HL-60 (cell line): ENCODE measurements around the gene EFNA3.
A peak's percentile ranks its signal among the peaks of the same experiment; 100 is the strongest.

Experiments used
- DNase-seq, 2 experiments: peaks; one replicate each; pipeline ENCODE4 v3.0.0-alpha.2; 2010 to 2020; ENCODE audit warnings: low read depth in 1 of 2, low spot score in 1 of 2
- H3K27ac ChIP-seq: fragments of 250-450 bp; sonication (Bioruptor Pico); replicated peaks from 2 replicates; pipeline ENCODE4 v1.5.1; 2020; ENCODE audit warnings: mild to moderate bottlenecking, moderate library complexity
- H3K27me3 ChIP-seq: fragments of 250-450 bp; sonication (Bioruptor Pico); 2 replicates; pipeline ENCODE4 v1.5.1; 2021; ENCODE audit warnings: mild to moderate bottlenecking, moderate library complexity; ENCODE audit not compliant: insufficient read depth, poor library complexity, severe bottlenecking
- H3K4me3 ChIP-seq: replicated peaks from 2 replicates; pipeline ENCODE4 v1.5.1; 2011; ENCODE audit warnings: mild to moderate bottlenecking, control low read depth, low read length; ENCODE audit not compliant: insufficient read depth
- CTCF ChIP-seq: IDR thresholded peaks from one replicate; pipeline ENCODE4 v1.5.1; 2011; ENCODE audit warnings: low read length, control low read depth, inconsistent platforms; ENCODE audit not compliant: insufficient read depth
- GABPA ChIP-seq: IDR thresholded peaks from 2 replicates; pipeline ENCODE4 v1.6.1; 2012; ENCODE audit warnings: low read depth
- POLR2AphosphoS5 ChIP-seq: IDR thresholded peaks from 2 replicates; pipeline ENCODE4 v1.6.1; 2012; ENCODE audit warnings: low read depth
- SPI1 ChIP-seq: IDR thresholded peaks from 2 replicates; pipeline ENCODE4 v1.6.1; 2012; ENCODE audit warnings: low read depth, mild to moderate bottlenecking, borderline replicate concordance
- long read RNA-seq: library from polyadenylated mRNA; unstranded; transcript quantifications from one replicate; pipeline ENCODE4 v2.0.0, GENCODE V29; 2020
- TF ChIP-seq, protein P1 (sequence below): IDR thresholded peaks from 2 replicates; pipeline ENCODE4 v1.6.1; 2012; ENCODE audit warnings: low read depth; ENCODE audit not compliant: insufficient replicate concordance

Gene EFNA3
- long read RNA-seq, transcript EFNA3-202 (3 exons, 763 nt): minor isoform, 10 of 25 reads
- long read RNA-seq, transcript EFNA3-203 (4 exons, 776 nt): major isoform, 11 of 25 reads
- long read RNA-seq, partial matches to known transcripts: 4 of 25 reads
- long read RNA-seq, other reads (novel, unspliced or antisense): 0 of 25 reads

DNA sequence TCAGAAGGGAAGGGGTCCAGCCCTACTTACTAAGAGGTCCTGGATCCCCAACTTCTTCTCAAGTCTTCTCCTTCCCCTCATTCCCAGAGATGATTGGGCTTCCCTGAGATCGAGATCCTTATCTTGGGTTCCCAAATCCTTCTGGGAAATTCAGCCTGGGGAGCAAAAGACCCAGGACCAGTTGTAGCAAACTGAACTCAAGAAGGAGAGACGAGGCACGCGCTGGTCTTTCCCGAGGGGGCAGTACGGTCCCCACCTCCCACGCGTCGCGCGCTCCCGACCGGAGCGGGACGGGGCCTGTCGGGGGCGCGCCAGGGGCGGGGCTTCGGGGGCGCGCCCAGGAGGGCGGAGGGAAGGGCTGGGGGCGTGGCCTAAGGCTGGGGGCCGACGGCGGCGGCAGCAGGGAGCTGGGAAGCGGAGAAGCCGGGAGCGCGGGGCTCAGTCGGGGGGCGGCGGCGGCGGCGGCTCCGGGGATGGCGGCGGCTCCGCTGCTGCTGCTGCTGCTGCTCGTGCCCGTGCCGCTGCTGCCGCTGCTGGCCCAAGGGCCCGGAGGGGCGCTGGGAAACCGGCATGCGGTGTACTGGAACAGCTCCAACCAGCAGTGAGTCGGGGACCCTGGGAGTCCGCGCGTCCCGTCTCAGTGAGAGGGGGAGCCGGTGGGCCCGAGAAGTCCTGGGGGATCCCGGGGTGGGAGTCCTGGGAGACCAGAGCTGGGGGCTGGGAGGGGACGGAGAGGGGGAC lies at the start of gene EFNA3:
Gene EFNA3, plus strand, starts transcription at position 369 of the 741 bp plus-strand sequence. Its CDS starts 105 bp downstream, at position 474.
- Histone ChIP-seq H3K4me3 (peak within 1 kb of the TSS; percentile 14; the same call in 1 of the 2 replicates), H3K27ac (no peak within 1 kb of the TSS), H3K27me3 (peaks cover 46% of the 10 kb centered on the region)
- no peak for TF ChIP-seq CTCF
- TF ChIP-seq, protein P1, sequence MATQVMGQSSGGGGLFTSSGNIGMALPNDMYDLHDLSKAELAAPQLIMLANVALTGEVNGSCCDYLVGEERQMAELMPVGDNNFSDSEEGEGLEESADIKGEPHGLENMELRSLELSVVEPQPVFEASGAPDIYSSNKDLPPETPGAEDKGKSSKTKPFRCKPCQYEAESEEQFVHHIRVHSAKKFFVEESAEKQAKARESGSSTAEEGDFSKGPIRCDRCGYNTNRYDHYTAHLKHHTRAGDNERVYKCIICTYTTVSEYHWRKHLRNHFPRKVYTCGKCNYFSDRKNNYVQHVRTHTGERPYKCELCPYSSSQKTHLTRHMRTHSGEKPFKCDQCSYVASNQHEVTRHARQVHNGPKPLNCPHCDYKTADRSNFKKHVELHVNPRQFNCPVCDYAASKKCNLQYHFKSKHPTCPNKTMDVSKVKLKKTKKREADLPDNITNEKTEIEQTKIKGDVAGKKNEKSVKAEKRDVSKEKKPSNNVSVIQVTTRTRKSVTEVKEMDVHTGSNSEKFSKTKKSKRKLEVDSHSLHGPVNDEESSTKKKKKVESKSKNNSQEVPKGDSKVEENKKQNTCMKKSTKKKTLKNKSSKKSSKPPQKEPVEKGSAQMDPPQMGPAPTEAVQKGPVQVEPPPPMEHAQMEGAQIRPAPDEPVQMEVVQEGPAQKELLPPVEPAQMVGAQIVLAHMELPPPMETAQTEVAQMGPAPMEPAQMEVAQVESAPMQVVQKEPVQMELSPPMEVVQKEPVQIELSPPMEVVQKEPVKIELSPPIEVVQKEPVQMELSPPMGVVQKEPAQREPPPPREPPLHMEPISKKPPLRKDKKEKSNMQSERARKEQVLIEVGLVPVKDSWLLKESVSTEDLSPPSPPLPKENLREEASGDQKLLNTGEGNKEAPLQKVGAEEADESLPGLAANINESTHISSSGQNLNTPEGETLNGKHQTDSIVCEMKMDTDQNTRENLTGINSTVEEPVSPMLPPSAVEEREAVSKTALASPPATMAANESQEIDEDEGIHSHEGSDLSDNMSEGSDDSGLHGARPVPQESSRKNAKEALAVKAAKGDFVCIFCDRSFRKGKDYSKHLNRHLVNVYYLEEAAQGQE: no peak
- no peak for DNase-seq

- TF ChIP-seq CTCF (no peak), GABPA (no peak), POLR2AphosphoS5 (no peak)
- TF ChIP-seq, protein P1: no peak
- no peak for DNase-seq
- H3K27ac ChIP-seq: no peak overlapping the region
- H3K27me3 ChIP-seq: no peaks in the 10 kb centered on the region
- H3K4me3 ChIP-seq: no peak overlapping the region
Observed at GRCh38 chr1:155029513-155030242, 49.0 kb upstream of the EFNA3 start.

GRCh38 chr1:155030243-155030795 lies 48.3 kb upstream of the EFNA3 start:
- DNase-seq: no peak
- Histone ChIP-seq H3K27me3 (no peaks in the 10 kb centered on the region), H3K4me3 (no peak overlapping the region), H3K27ac (no peak overlapping the region)
- TF ChIP-seq GABPA (no peak), SPI1 (no peak)

DNA sequence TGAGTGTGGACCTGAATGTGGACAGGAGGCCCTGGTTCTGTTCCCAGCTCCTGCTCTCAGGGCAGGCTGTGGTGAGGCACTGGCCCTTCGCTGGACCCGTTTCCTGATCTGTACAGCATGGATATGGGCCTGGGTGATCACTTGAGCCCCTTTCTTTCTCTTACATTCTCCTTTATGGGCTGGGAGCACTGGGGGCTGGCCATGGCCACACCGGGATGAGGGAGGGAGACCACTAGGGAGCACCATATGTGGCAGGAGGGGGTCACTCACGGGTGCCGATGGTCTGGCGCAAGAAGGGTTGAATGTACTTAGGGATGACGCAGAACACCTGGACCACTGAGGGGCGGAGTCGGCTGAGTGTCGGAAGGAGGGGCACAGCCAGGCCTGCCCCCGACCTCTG lies 47.7 kb upstream of the EFNA3 start:
- no peak overlapping the region for H3K4me3 ChIP-seq
- H3K27ac ChIP-seq: no peak overlapping the region
- TF ChIP-seq CTCF: no peak
- no peak for TF ChIP-seq POLR2AphosphoS5
- TF ChIP-seq SPI1: no peak
- TF ChIP-seq GABPA: no peak
- TF ChIP-seq, protein P1: no peak
- H3K27me3 ChIP-seq: no peaks in the 10 kb centered on the region
- no peak for DNase-seq
